ENCODE results near the gene RGL2. TPM values are rescaled to one million over a fixed set of nuclear protein-coding genes. Genes with fewer than 3 reads are reported as not detected.
A peak's percentile ranks its signal among the peaks of the same experiment; 100 is the strongest.

The RGL2 gene
- total RNA-seq, 2 donors from 2014 or later = 23.0 to 36.9 TPM

DNA sequence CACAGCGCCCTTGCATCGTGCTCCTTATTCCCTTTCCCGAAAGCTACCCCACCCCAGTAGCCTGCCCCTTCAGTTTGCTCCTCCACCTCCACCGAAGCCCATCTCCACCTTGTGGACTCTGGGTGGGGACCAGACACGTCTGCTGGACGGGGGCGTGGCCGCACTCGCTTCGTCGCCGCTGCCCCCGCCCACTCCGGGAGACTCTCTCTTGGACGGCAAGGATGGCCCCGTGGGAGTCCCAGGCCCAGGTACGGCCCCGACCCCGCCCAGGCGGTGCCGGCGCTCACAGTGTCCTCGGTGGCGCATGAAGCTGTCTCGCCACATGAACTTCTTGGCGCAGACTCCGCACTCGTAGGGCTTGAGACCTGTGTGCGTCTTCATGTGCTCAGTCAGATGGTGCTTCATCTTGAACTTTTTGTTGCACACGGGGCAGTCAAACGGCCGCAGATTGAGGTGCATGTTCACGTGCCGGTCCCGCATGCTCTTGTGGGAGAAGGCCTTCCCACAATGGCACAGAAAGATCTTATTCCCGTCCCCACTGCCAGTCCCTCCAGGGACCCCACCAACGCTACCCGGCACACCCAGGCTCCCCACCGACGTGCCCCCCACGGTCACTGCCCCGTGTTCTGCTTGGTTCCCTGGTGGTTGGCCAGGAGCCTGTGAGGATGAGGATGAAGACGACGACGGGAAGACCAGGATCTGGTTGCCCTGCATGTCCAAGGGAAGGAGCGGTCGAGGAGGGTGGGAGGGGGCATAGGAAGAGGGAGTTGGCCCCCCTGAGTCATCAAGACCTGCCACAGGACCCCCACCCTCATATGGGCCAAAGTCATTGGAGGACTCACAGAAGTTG lies 16.4 kb upstream of the RGL2 start:
- Histone ChIP-seq H3K4me1 (peaks cover 0 to 64% of the 10 kb centered on the region in 2 donors), H3K9me3 (no peaks in the 10 kb centered on the region), H3K27me3 (no peaks in the 10 kb centered on the region), H3K27ac (peak overlapping the region; percentile 89 to 91), H3K36me3 (peaks cover 21% of the 10 kb centered on the region), H3K4me3 (peak overlapping the region; percentile 75 to 80)
- TF ChIP-seq, protein P1, sequence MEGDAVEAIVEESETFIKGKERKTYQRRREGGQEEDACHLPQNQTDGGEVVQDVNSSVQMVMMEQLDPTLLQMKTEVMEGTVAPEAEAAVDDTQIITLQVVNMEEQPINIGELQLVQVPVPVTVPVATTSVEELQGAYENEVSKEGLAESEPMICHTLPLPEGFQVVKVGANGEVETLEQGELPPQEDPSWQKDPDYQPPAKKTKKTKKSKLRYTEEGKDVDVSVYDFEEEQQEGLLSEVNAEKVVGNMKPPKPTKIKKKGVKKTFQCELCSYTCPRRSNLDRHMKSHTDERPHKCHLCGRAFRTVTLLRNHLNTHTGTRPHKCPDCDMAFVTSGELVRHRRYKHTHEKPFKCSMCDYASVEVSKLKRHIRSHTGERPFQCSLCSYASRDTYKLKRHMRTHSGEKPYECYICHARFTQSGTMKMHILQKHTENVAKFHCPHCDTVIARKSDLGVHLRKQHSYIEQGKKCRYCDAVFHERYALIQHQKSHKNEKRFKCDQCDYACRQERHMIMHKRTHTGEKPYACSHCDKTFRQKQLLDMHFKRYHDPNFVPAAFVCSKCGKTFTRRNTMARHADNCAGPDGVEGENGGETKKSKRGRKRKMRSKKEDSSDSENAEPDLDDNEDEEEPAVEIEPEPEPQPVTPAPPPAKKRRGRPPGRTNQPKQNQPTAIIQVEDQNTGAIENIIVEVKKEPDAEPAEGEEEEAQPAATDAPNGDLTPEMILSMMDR (IDR thresholded peaks at IDR 0.05) = no peak
- no peak for DNase-seq (ENCODE audit: low spot score)

DNA sequence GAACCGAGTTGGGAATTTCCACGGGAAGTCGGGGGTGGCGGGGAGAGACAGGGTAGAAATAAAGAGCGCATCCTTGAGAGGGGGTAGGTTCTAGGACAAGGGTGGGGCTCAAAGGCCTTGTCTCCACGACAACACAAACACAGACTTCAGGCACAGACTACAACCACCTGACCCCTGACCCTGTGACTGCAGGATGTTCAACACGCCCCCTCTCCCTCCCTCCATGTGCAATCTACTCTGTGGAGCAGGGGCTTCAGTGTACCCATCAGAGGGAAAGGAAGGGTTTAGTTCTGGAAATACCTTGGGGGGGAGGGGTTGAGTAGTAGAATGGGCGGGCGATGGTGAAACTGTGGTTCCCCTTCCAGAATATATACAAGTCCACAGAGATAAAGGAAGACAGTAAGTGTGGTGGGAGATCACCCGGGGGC lies 15.8 kb upstream of the RGL2 start:
- DNase-seq (ENCODE audit: low spot score) = peak; percentile 85
- Histone ChIP-seq H3K4me3 (peak overlapping the region; percentile 75 to 80), H3K36me3 (peaks cover 15% of the 10 kb centered on the region), H3K27me3 (no peaks in the 10 kb centered on the region), H3K4me1 (peaks cover 0 to 57% of the 10 kb centered on the region in 2 donors), H3K27ac (peak overlapping the region; percentile 89 to 91), H3K9me3 (no peaks in the 10 kb centered on the region)
- TF ChIP-seq, protein P1 (IDR thresholded peaks at IDR 0.05) = no peak

DNA sequence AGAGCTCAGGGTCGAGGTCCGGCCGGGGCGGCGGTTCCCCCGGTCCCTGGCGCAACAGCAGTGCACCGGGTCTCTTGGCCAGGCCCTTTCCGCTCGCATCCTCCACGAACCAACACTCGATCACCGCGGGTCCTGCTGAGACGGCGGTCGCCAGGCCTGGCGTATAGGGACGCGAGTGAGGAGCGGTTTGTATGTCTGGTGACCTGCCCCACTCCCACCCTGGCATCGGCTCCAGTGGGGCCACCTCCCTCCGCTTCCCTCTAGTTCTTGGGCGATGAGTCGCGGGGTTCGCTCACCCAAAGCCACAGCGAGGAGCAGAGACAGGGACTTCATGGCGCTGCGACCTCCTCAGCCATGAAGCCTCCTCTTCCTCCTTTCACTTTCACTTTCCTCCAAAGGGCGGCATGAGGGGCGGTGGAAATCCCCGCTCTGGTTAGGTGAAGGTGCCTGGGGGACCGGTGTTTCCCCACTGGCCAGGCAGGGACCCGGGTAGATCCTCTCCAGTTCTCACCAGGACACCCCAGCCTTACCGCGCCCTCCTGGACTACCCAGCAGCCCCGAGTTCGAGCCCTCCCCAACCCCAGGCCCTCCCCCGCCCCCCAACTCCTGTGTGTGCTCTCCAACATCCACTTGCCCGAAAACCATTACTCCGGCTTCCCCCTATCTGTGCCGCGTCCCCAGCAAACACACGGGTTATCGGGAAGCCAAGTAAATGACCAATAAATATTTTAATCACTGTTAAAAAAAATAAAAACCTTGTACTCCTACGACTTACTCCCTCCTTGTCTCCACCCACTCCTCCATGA lies 15.2 kb upstream of the RGL2 start, which contains the start of gene TAPBP:
TSS of gene TAPBP (minus strand) at position 370 of the 806 bp plus-strand sequence. CDS start at position 333, 37 bp downstream.
- peaks cover 9% of the 10 kb centered on the region for H3K36me3 ChIP-seq
- H3K4me1 ChIP-seq = peaks cover 0 to 52% of the 10 kb centered on the region in 2 donors
- peak within 1 kb of the TSS; percentile 75 to 80 for H3K4me3 ChIP-seq
- H3K9me3 ChIP-seq = no peaks in the 10 kb centered on the region
- TF ChIP-seq, protein P1 (IDR thresholded peaks at IDR 0.05) = no peak
- no peak for DNase-seq (ENCODE audit: low spot score)
- H3K27me3 ChIP-seq = no peaks in the 10 kb centered on the region
- peak within 1 kb of the TSS; percentile 89 to 91 for H3K27ac ChIP-seq

DNA sequence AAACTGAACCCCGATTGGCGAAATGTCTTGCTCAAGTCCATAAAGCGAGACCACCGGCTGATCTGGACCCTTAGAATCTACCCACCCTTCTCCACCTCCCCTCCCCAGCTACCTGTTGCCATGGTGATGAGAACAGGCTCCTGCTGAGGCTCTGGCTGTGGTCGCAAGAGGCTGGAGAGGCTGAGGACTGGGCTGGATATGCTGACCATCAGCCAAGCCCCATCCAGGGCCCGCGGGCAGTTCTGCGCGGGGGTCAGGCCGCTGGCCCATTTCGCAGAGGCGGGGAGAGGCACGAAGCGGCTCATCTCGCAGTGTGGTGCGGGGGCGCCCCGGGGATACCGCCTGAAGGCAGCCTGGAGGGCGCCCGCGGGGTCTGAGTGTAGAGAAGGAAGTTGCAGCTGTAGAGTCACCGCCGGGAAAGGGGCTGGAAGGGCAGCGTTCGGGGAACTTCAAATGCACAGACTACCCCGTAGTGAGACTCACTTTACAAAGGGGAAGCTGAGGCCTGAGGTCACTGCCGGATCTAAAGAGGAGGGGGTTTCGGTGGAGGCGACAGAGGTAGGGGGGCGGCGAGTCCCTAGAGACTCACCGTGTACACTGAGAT lies 14.5 kb upstream of the RGL2 start:
- Histone ChIP-seq H3K4me3 (peak overlapping the region; percentile 75 to 80), H3K27ac (peak overlapping the region; percentile 89 to 91), H3K27me3 (no peaks in the 10 kb centered on the region), H3K36me3 (peaks cover 3% of the 10 kb centered on the region), H3K4me1 (peaks cover 0 to 45% of the 10 kb centered on the region in 2 donors), H3K9me3 (no peaks in the 10 kb centered on the region)
- DNase-seq (ENCODE audit: low spot score) = peak; percentile 73
- TF ChIP-seq, protein P1 (IDR thresholded peaks at IDR 0.05) = no peak

DNA sequence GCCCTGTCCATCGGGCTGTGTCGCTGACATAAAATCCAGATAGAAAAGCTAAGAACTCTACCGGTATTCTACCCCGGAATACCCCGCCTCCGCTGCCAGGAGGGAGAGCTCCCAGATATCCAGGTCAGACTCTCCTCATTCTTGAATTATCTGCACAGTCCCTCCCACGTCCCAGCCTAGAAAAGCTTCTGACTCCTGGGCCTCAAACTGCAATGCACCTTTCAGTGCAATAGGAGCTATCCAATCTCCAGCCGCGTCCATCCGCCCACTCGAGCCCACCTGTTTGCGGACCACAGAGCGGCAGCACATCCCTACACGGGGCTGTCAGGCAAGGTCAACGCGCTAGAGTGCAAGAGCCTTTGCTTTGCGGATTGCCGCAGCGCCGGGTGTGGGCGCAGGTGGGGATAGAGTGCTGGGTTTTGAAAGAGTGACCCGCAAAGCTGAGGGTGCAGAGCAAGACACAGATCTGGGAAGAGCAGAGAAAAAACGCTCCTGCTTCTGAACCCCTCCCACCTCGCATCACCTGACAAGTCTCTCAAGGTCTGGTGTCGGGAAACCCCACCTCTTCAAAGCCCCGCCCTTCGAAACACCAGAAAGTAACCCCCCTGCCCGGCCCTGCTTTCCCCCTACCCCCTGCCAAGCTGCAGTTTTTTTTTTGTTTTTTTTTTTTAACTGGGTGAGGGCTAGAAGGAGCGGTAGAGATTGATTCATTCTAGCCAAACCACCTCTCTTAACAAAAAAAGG lies 13.8 kb upstream of the RGL2 start:
- peaks cover 3% of the 10 kb centered on the region for H3K36me3 ChIP-seq
- H3K4me1 ChIP-seq = peaks cover 0 to 44% of the 10 kb centered on the region in 2 donors
- peak overlapping the region; percentile 89 to 91 for H3K27ac ChIP-seq
- no peaks in the 10 kb centered on the region for H3K27me3 ChIP-seq
- no peaks in the 10 kb centered on the region for H3K9me3 ChIP-seq
- peak overlapping the region; percentile 75 to 80 for H3K4me3 ChIP-seq
- TF ChIP-seq, protein P1 (IDR thresholded peaks at IDR 0.05) = no peak
- no peak for DNase-seq (ENCODE audit: low spot score)

Measured in right atrium auricular region (tissue), 2 donors.